ENCODE measurements around the gene BOLL.

Gene BOLL

DNA sequence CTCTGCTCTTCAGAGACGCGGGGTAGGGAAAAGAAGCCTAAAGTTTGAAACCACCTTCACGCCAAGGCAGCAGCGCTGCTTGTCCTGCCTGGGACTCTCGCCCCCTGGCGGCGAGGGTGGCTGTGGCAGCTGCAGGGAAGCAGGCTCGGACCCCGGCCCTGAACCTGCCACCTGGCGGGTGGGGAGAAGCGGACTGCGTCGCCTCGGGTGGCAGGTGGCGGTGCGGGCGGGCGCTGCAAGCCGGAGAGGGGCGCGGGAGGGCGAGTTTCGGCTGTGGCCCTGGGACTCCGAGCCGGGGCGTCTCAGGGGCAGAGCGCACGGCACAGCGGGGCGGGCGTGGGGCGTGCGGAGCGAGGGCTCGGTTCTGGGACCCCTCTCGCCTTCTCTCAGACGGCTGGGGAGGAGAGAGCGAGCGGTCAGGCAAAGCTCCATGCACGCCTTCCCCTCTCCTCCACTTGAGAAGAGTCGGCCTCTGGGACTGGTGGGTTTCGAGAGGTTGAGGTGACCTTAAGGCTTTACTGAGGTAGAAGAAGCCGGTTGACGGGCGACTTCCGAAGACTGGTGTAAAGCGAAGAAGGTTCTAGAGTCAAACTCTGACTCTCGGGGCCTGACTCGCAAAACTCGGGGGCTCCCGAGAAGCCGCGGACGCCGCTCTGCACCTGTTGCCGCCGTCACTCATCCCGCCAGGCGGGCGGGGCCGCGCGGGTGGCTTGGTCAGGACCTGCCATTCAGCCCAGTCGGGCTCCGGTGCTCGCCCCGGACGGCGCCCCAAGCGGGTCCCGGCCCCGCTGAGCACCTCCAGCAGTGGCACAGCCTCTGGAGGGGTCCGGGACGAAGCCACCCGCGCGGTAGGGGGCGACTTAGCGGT lies 1.1 kb upstream of the BOLL start:
- H2AK5ac ChIP-seq (ENCODE audit: low read length) = no peak overlapping the region
- H3K23ac ChIP-seq (ENCODE audit: low read length) = no peak overlapping the region
- no peak overlapping the region for H3K9ac ChIP-seq (ENCODE audit: low read length)
- H3K79me1 ChIP-seq (ENCODE audit: low read length) = no peaks in the 10 kb centered on the region
- no peak overlapping the region for H3K4ac ChIP-seq (ENCODE audit: low read depth, low read length)
- no peak overlapping the region for H2BK120ac ChIP-seq (ENCODE audit: insufficient read depth, low read length, poor library complexity)
- no peaks in the 10 kb centered on the region for H3K36me3 ChIP-seq (ENCODE audit: control insufficient read depth in 1 of 2, insufficient read depth in 2 of 2, low read length in 2 of 2)
- H2BK12ac ChIP-seq (ENCODE audit: low read length) = no peak overlapping the region
- peaks cover 4 to 7% of the 10 kb centered on the region in 2 experiments for H3K4me1 ChIP-seq (ENCODE audit: control insufficient read depth in 1 of 2, insufficient read depth in 2 of 2, low read length in 2 of 2)
- H3K14ac ChIP-seq (ENCODE audit: low read length) = no peak overlapping the region
- no peak overlapping the region for H3K27ac ChIP-seq (ENCODE audit: low read depth, low read length)
- no peaks in the 10 kb centered on the region for H3K9me3 ChIP-seq (ENCODE audit: insufficient read depth, low read depth, low read length)
- H4K8ac ChIP-seq (ENCODE audit: low read depth, low read length) = no peak overlapping the region
- no peak overlapping the region for H4K12ac ChIP-seq (ENCODE audit: low read depth, low read length)
- no peak overlapping the region for H4K91ac ChIP-seq (ENCODE audit: low read depth, low read length)
- H3K79me2 ChIP-seq (ENCODE audit: control insufficient read depth, insufficient read depth, low read length, poor library complexity) = no peaks in the 10 kb centered on the region
- DNase-seq = no peak
- H3K18ac ChIP-seq (ENCODE audit: low read length) = no peak overlapping the region
- peaks cover 14% of the 10 kb centered on the region for H3K27me3 ChIP-seq (ENCODE audit: insufficient read depth, low read length)
- H2BK5ac ChIP-seq (ENCODE audit: low read depth, low read length, poor library complexity) = no peak overlapping the region
- peak overlapping the region; percentile 52 for H3K4me2 ChIP-seq (ENCODE audit: low read length)
- H3K4me3 ChIP-seq (ENCODE audit: low read depth, low read length) = no peak overlapping the region
- no CpG with 5 or more reads among the region's 79 CpGs for WGBS (ENCODE audit: extremely low coverage, insufficient coverage, insufficient read length)
- peak overlapping the region; percentile 23 for H2AFZ ChIP-seq (ENCODE audit: insufficient read depth, low read length, poor library complexity)

DNA sequence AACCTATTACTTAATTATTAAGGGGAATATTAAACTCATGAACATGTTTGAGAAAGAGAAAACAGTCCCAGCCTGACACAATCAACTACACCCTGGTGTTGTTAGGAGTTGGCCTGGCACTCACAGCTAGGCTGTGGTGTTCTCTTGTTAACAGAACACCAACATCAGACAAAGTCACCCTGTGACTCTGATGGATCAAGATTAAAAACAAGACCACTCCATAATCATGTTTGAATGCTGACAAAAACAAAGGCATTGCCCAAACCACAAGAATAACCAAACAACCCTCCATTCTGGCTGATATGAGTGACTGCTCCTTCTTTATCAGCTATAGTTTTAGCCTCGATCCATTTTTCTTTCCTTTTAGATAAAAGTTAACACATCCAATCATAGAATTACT lies 3.0 kb downstream of the BOLL start:
- Histone ChIP-seq H3K36me3 (ENCODE audit: control insufficient read depth in 1 of 2, insufficient read depth in 2 of 2, low read length in 2 of 2) (no peaks in the 10 kb centered on the region), H2BK12ac (ENCODE audit: low read length) (no peak overlapping the region), H3K4me3 (ENCODE audit: low read depth, low read length) (no peak overlapping the region), H3K18ac (ENCODE audit: low read length) (no peak overlapping the region), H3K79me1 (ENCODE audit: low read length) (no peaks in the 10 kb centered on the region), H4K8ac (ENCODE audit: low read depth, low read length) (no peak overlapping the region), H3K4me2 (ENCODE audit: low read length) (no peak overlapping the region), H4K91ac (ENCODE audit: low read depth, low read length) (no peak overlapping the region), H3K27me3 (ENCODE audit: insufficient read depth, low read length) (peaks cover 13% of the 10 kb centered on the region), H2AFZ (ENCODE audit: insufficient read depth, low read length, poor library complexity) (no peak overlapping the region), H3K4ac (ENCODE audit: low read depth, low read length) (no peak overlapping the region), H3K79me2 (ENCODE audit: control insufficient read depth, insufficient read depth, low read length, poor library complexity) (no peaks in the 10 kb centered on the region), H2AK5ac (ENCODE audit: low read length) (no peak overlapping the region), H3K23ac (ENCODE audit: low read length) (no peak overlapping the region), H2BK120ac (ENCODE audit: insufficient read depth, low read length, poor library complexity) (no peak overlapping the region), H3K4me1 (ENCODE audit: control insufficient read depth in 1 of 2, insufficient read depth in 2 of 2, low read length in 2 of 2) (peaks cover 4 to 7% of the 10 kb centered on the region in 2 experiments), H3K9ac (ENCODE audit: low read length) (no peak overlapping the region), H3K27ac (ENCODE audit: low read depth, low read length) (no peak overlapping the region), H3K14ac (ENCODE audit: low read length) (no peak overlapping the region), H2BK5ac (ENCODE audit: low read depth, low read length, poor library complexity) (no peak overlapping the region), H3K9me3 (ENCODE audit: insufficient read depth, low read depth, low read length) (no peaks in the 10 kb centered on the region), H4K12ac (ENCODE audit: low read depth, low read length) (no peak overlapping the region)
- no CpG with 5 or more reads among the region's 1 CpG for WGBS (ENCODE audit: extremely low coverage, insufficient coverage, insufficient read length)
- DNase-seq = no peak

DNA sequence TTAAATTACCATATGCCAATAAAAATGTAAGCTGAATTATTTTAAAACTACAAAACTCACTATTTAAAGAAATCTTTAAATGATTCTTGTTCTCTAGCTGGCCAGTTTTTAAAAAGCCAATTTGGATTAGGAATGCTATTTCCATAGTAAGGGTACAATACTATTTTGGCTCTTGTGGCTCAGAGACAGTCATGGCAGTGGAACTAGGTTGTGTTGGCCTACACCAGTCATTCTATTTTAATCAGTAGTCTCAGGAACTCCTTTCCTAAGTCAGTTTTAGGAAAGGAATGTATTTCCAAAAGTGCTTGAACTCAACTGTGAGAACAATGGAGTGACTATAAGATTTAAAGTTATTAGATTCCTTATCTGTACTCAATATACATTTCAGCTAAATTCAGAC lies 5.9 kb downstream of the BOLL start:
- no peak overlapping the region for H4K8ac ChIP-seq (ENCODE audit: low read depth, low read length)
- H4K12ac ChIP-seq (ENCODE audit: low read depth, low read length) = no peak overlapping the region
- no peaks in the 10 kb centered on the region for H3K4me1 ChIP-seq (ENCODE audit: control insufficient read depth in 1 of 2, insufficient read depth in 2 of 2, low read length in 2 of 2)
- H3K9ac ChIP-seq (ENCODE audit: low read length) = no peak overlapping the region
- no peak overlapping the region for H3K4ac ChIP-seq (ENCODE audit: low read depth, low read length)
- H3K4me3 ChIP-seq (ENCODE audit: low read depth, low read length) = no peak overlapping the region
- no peaks in the 10 kb centered on the region for H3K27me3 ChIP-seq (ENCODE audit: insufficient read depth, low read length)
- H3K36me3 ChIP-seq (ENCODE audit: control insufficient read depth in 1 of 2, insufficient read depth in 2 of 2, low read length in 2 of 2) = no peaks in the 10 kb centered on the region
- no peak overlapping the region for H3K4me2 ChIP-seq (ENCODE audit: low read length)
- H2BK5ac ChIP-seq (ENCODE audit: low read depth, low read length, poor library complexity) = no peak overlapping the region
- H2BK120ac ChIP-seq (ENCODE audit: insufficient read depth, low read length, poor library complexity) = no peak overlapping the region
- no peak overlapping the region for H3K14ac ChIP-seq (ENCODE audit: low read length)
- no peak overlapping the region for H3K23ac ChIP-seq (ENCODE audit: low read length)
- DNase-seq = no peak
- H3K27ac ChIP-seq (ENCODE audit: low read depth, low read length) = no peak overlapping the region
- no peak overlapping the region for H2AFZ ChIP-seq (ENCODE audit: insufficient read depth, low read length, poor library complexity)
- H4K91ac ChIP-seq (ENCODE audit: low read depth, low read length) = no peak overlapping the region
- H2BK12ac ChIP-seq (ENCODE audit: low read length) = no peak overlapping the region
- H3K18ac ChIP-seq (ENCODE audit: low read length) = no peak overlapping the region
- no peaks in the 10 kb centered on the region for H3K79me1 ChIP-seq (ENCODE audit: low read length)
- no peaks in the 10 kb centered on the region for H3K79me2 ChIP-seq (ENCODE audit: control insufficient read depth, insufficient read depth, low read length, poor library complexity)
- no peaks in the 10 kb centered on the region for H3K9me3 ChIP-seq (ENCODE audit: insufficient read depth, low read depth, low read length)
- H2AK5ac ChIP-seq (ENCODE audit: low read length) = no peak overlapping the region

- Histone ChIP-seq H2BK12ac (ENCODE audit: low read length) (no peak overlapping the region), H3K9me3 (ENCODE audit: insufficient read depth, low read depth, low read length) (no peaks in the 10 kb centered on the region), H4K91ac (ENCODE audit: low read depth, low read length) (no peak overlapping the region), H3K36me3 (ENCODE audit: control insufficient read depth in 1 of 2, insufficient read depth in 2 of 2, low read length in 2 of 2) (no peaks in the 10 kb centered on the region), H3K18ac (ENCODE audit: low read length) (no peak overlapping the region), H4K8ac (ENCODE audit: low read depth, low read length) (no peak overlapping the region), H3K79me2 (ENCODE audit: control insufficient read depth, insufficient read depth, low read length, poor library complexity) (no peaks in the 10 kb centered on the region), H4K12ac (ENCODE audit: low read depth, low read length) (no peak overlapping the region), H2BK5ac (ENCODE audit: low read depth, low read length, poor library complexity) (no peak overlapping the region), H3K4me3 (ENCODE audit: low read depth, low read length) (no peak overlapping the region), H2AK5ac (ENCODE audit: low read length) (no peak overlapping the region), H3K4me2 (ENCODE audit: low read length) (no peak overlapping the region), H3K27me3 (ENCODE audit: insufficient read depth, low read length) (no peaks in the 10 kb centered on the region), H3K23ac (ENCODE audit: low read length) (no peak overlapping the region), H3K4ac (ENCODE audit: low read depth, low read length) (no peak overlapping the region), H3K9ac (ENCODE audit: low read length) (no peak overlapping the region), H3K27ac (ENCODE audit: low read depth, low read length) (no peak overlapping the region), H3K4me1 (ENCODE audit: control insufficient read depth in 1 of 2, insufficient read depth in 2 of 2, low read length in 2 of 2) (no peaks in the 10 kb centered on the region), H3K14ac (ENCODE audit: low read length) (no peak overlapping the region), H3K79me1 (ENCODE audit: low read length) (no peaks in the 10 kb centered on the region), H2AFZ (ENCODE audit: insufficient read depth, low read length, poor library complexity) (no peak overlapping the region), H2BK120ac (ENCODE audit: insufficient read depth, low read length, poor library complexity) (no peak overlapping the region)
- DNase-seq = peak; percentile 13 to 74
- WGBS (ENCODE audit: extremely low coverage, insufficient coverage, insufficient read length) = no CpG with 5 or more reads among the region's 4 CpGs
Observed at GRCh38 chr2:197777823-197778407, 7.2 kb downstream of the BOLL start.
